Skeletal muscle cell (primary cell): Measurements from ENCODE around the gene C4BPA.

Experiments used
- DNase-seq: peaks from one replicate; pipeline ENCODE4 v3.0.0-alpha.2; 2010; ENCODE audit warnings: low read depth
- H3K4me3 ChIP-seq: 2 replicates; pipeline ENCODE4 v1.5.1; 2011; ENCODE audit warnings: low read depth, mild to moderate bottlenecking, control low read depth, low read length, moderate library complexity

C4BPA gene

DNA sequence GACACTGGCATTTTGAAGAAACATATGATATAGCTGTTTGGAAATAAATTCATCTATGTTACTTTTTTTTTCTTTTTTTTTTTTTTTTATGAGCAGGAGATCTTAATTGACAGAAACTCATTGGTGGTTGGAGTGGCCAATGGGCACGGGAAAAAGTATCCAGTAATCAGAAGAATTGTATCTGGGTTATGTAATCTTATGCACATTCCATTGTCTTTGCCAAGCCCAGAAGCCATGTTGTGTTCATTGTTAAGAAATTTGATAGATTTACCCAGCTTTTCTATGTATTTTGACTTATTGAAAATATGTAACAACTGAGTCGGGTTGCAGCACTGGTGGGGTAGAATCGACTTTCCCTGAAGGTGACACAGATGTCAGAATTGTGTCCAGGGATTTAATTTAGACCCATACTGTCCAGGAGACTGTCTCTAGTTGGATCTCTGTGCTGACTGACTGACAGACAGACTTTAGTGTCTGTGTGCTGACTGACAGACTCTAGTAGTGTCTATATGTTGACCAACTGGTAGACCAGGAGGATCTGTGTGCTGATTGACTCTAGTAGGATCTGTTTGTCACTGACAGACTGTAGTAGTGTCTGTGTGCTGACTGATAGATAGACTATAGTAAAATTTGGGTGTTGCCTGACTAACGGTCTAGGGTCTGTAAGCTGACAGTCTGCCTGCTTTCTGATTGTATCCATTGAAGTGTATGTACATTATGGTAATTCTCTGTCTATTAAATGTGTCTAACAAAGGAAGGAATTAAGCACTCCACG is 27.7 kb upstream of the C4BPA start:
- H3K4me3 ChIP-seq = no peak overlapping the region
- no peak for DNase-seq

DNA sequence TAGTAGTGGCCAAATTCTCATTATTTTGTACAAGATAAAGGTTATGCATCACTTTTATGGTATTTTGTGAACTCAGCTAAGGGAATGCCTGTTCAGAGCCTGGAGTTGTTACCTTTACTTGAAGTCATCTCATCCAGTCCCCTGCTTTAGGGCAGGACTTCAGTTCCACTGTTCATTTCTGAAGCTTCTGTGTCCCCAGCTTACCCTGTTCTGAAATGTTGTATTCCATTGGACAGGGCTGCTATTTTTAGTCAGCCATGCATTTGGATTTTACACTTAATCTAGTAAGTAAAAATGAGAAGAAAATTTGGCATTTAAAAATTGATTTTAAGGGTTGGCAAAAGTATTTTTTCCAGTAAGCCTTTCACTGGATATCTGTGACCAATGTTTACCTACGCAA is 27.0 kb upstream of the C4BPA start:
- no peak overlapping the region for H3K4me3 ChIP-seq
- DNase-seq = no peak

DNA sequence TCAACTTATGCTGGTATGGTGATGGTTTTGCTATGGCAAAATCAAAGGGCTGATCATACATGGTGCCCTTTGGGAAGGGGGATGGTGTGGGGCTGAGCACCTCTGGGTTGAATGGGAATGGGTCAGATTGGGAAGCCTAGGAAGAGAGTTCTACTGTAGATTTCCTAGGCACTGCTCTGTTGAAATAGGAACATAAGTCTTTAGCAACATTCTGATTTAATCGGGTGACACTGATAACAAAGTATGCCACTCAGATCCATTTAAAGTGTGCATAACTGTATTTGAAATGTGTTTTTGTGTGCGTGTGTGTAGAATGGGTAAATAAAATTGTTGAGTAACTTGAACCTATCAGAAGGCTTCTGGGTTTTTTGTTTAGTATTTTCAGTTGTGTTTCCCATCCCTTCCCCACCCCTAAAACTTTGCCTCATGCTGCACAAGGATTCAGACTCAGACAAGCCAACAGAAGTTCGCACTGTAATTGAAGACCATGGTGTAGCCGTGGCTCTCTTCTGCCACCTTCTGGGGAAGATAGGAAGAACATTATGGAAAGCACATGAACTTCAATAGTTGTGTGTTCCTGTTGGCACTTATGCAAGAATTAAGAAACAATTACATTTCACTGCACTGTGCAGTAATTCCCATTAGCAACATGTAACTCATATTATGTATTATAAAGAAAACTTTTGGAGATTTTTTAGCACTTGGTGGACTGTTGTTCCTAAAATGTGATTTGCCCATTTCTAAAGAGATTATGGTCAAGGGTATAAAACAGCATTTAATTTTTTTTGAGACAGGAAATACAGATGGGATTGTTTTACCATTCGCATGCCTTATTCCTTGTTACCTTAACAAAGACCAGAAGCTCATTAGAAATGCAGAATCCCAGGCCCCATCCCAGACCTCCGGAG is 26.3 kb upstream of the C4BPA start:
- peak; percentile 22 for DNase-seq
- H3K4me3 ChIP-seq = no peak overlapping the region

DNA sequence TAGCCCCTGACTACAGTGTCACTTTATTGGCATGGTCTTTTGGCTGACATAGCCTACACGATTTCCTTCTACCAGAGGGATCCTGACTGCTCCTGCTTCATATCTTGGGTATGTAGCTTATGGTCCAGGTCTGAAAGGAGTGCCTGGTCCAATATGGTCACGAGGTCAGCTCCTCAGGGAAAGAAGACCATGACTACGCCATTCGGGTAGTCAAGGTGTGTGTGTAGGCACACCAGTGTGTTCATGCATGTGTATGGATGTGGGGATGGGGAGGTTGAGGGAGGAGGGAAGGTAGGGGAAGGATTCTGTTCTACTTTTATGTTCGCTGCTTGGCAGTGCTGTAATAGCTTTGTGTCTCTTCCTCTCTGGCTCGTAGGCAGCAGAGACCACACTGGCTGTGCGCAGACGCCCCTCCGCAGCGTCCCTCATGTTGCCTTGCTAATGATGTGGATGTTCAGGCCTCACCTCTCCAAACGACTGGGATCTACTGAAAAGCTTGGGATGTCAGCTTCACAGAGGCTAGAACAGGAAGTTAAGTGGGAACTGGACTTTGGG is 25.4 kb upstream of the C4BPA start:
- DNase-seq = no peak
- H3K4me3 ChIP-seq = no peak overlapping the region

DNA sequence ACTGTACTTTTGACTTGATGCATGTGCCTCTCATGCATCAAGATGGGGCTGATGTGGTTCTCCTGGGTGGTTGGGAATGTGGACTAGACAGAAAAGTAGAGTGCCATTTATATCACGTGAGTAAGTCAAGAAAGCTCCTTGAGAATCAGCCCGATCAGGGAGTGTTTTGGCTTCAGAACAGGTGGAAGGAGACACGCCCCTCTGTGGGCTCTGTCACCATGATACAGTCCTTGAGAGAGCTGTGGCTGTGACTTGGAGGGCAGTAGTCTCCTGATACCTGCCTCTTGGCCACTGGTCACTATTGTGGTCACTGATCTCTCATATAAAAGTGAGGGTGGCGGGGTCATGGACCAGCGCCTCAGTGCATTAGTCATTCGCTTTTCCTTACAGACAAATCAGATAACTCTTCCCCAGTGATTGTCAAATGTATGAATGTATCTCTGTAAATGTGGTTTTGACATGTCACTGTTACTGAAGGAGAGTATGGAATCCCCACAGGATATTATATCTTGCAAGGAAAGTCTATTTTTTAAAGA is 24.3 kb upstream of the C4BPA start:
- no peak overlapping the region for H3K4me3 ChIP-seq
- no peak for DNase-seq

DNA sequence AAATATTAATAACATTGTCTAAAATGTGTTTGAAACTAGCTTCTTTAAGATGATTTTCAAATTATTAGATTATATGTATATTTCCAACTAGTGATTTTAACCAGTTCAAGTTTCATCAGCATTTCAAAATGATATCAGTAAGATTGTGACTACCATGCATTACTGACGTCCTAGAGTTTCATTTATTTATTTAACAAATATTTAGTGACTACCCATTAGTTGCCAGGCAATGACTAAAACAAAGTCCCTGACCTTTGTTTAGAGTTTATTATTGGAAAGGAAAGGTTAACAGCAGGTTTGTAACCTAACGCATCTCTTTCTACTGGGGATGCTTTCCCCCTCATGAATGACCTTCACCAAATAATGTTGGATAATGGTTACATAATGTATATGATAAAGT is 22.9 kb upstream of the C4BPA start:
- no peak overlapping the region for H3K4me3 ChIP-seq
- no peak for DNase-seq

DNA sequence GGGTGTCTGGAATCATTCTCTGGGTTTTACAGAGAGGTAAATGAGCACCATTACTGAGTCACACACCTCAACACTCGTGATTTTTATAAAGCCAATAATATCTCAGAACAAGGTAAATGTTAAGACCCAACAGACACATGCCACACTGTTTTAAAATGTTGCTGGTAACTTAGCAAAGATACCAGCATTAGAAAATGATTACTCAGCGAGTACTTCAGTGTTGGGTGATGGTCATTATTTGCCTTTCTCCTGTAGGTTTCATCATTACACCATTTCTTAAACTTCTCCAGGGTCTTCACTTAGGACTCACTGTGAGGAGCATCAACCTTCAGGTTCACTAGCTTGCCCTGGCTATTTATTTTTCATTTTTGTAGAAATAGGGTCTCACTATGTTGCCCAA is 22.2 kb upstream of the C4BPA start:
- no peak for DNase-seq
- H3K4me3 ChIP-seq = no peak overlapping the region

DNA sequence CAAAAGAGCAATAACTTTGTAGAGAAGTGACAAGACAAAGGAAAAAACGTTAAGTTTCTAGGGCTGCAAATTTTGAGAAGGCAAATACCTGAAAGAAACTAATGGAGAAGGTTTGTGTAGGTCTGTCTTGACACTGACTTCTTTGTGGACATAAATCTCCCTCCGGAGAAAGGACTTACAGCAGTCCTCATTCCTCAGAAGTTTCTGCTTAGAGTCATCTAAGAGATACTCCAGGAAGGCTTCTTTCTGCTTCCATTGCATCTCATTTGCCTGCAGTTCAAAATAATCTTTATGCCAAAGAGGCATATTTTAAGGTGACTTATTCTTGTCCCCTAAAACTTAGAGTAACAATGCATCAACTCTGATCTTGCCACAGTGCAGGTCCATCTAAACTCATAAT is 19.8 kb upstream of the C4BPA start:
- H3K4me3 ChIP-seq = no peak overlapping the region
- no peak for DNase-seq

DNA sequence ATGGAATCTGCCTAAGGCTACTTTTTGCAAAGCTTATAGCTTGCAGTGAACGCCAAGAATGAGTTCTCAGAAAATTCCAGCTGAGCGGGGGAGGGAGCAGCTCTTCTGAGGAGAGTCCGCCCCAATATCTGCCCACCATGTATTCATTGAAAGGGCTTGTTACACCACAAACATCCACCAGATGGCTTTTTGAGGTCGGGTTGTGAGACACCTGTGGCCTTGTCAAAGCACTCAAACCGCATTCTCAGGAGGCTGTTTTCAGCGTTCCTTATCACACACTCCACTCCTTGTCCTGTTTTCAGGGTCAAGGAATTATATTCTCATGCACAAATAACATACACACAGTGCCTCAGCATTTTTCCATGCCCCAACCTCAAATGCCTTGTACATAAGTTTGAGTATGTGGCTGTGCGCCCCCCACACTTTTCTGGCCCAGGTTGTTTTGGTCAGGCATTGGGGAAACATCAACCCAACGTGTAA is 19.3 kb upstream of the C4BPA start:
- H3K4me3 ChIP-seq = no peak overlapping the region
- peak; percentile 41 for DNase-seq

DNA sequence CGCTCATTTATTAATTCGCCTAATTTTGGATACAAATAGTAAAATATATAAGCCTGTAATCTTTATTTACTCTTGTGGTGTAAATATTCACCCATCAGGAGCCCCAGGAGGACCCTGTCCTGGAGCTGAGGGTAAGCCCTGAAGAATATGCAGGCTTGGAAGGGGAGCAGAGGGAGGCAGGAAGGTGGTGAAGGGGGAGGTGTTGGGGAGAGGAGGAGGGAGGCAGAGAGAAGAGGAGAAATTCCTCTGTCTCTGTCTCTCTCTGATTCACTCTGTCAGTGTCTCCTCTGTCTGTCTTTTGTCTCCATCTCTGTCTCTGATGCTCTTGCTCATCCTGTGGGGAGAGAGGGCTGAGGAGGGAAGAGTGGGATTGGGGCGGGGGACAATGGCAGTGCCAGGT is 18.1 kb upstream of the C4BPA start:
- DNase-seq = no peak
- H3K4me3 ChIP-seq = no peak overlapping the region

DNA sequence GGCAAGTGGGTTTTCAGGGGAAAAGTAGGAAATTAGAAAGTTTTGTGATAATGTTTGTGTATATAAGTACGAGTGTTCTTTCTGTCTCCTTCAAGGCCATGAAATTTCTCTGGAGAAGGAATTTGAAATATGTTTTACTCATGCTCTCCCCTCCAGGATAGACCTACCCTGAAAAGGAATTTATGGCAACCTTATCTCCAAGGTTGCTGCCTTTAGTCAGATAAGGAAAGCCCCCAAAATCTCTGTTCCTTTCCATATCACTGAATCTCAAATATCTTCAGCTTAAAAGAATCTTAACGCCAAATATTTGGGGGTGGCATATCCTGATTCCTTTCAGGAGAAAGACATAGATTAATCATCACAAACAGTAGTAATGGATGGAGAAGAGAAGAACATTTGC is 15.9 kb upstream of the C4BPA start:
- no peak for DNase-seq
- no peak overlapping the region for H3K4me3 ChIP-seq

DNA sequence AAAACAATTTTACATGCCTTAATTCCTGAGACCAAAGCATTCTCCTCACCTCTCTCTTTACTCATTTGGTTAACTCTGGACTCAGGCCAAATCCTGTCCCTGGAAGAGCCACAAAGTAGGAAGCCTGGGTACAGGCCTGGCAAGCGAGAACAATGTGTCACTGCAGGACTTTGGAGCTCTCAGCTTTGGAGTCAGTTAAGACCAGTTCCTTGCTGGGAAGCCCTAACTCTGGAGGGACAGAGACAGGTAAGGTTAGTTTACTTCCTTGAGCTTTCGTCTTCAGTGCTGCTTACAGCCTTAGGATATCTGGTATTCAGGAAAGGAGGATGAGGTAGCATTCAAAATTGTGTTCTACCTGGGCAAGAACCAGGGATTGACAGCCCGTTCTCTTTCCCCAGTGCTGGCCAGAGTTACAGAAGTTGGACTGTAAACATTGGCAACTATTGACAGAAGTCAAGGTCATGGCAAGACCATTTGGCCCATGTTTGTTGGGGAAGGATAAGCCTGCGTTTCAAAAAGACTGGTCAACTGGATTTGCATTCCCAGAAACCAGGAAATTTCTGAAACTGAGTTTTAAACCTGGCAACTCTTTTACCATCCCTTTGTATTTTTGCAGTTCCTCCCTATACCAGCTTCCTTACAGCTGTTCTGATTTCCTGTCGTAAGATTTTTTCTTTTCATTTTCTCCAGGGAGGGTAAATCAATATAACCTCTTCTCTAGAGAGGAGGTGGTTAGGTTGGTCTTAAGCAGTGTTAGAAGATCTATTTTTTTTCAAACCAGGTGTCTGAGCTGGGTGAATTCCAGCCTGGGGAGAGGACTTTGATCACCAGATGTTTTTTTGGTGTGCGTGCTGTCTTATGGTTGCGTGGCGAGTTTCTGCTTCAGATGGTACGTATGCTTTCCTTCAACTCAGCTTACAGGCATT is 15.1 kb upstream of the C4BPA start, which contains the start of gene C4BPB:
TSS of gene C4BPB (plus strand) at position 160 of the 926 bp plus-strand sequence. CDS start at position 832, 672 bp downstream.
- DNase-seq = no peak
- H3K4me3 ChIP-seq = no peak within 1 kb of the TSS

DNA sequence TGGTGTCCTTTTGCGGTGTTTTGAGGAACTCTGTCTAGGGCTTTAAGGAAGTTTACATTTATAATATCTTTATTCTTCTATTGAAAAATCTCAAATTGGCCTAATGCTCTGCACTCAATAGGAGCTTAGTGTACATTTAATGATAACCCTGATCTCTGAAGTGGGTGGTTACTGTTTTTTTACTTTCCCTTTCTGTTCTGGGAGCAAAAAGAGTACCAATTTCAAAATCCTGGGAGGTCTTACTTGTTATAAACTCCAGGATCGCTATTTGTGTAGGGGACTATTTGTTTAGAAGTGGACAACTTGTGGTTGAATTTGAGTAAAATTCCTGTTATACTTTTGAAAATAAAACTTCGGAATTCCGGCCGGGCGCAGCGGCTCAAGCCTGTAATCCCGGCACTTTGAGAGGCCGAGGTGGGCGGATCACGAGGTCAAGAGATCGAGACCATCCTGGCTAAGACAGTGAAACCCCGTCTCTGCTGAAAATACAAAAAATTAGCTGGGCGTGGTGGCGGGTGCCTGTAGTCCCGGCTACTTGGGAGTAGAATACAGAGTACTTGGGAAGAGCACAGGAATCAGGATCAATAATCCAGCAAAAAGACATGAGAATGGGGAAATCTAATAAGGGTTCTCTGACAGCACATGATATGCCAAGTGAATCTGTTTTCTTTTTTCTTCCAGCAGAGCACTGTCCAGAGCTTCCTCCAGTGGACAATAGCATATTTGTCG is 14.2 kb upstream of the C4BPA start:
- DNase-seq = no peak
- no peak overlapping the region for H3K4me3 ChIP-seq

DNA sequence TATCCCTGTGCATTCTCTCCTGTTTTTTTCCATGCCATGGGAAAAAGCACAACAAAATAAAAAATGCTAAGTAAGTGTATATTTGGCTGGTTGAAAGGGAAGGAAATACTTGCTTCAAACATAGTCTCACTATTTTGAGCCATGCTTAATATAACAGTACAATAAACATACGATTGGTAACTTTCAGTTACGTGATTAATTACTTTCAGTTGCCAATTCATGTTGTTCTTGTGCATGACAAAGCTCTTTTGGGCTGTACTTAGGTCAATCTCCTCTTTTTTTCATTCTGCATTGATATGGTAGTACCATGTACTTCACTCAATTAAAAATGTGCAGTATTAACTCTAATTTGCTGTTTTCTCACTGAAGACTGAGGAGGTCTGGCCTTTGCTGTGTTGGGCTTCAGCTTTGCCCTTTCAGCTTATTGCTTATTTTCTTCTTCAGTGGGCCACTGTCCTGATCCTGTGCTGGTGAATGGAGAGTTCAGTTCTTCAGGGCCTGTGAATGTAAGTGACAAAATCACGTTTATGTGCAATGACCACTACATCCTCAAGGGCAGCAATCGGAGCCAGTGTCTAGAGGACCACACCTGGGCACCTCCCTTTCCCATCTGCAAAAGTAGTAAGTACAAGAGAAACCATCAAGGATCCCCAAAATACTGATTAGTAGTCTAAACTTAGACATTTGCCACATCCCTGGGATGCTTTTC is 12.7 kb upstream of the C4BPA start:
- H3K4me3 ChIP-seq = no peak overlapping the region
- no peak for DNase-seq

DNA sequence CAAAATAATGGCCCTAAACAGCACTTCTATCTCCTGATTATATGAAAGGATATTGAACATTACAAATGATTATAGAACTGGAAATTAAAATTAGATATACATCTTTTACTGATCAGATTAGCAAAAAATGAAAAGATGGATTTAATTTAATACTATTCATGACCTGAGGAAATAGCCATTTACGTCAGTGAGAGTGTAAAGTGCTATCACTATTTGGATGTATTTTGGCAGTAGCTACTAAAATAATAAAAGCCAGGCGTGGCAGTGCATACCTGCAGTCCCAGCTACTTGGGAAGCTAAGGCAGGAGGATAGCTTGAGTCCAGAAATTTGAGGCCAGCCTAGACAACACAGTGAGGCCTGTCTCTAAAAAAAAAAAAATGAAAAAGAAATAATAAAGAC is 10.1 kb upstream of the C4BPA start:
- H3K4me3 ChIP-seq = no peak overlapping the region
- no peak for DNase-seq

DNA sequence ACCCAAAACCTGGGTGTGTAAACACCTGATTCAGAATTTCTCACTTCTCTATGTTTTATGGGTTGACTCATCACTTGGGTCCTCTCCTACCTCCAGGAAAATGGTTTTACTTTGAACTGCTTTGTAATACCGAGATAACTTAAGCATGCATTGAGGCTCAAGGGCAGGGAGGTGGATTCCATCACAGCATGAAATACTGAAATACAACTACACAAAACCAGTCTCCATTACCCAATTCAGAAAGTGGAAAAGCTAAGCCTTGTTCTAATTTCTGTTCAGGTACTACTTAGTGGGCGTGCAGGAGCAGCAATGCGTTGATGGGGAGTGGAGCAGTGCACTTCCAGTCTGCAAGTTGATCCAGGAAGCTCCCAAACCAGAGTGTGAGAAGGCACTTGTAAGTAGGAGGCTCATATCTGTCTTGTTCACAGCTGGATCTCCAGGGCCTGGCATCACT is 6.1 kb upstream of the C4BPA start:
- no peak overlapping the region for H3K4me3 ChIP-seq
- DNase-seq = no peak

DNA sequence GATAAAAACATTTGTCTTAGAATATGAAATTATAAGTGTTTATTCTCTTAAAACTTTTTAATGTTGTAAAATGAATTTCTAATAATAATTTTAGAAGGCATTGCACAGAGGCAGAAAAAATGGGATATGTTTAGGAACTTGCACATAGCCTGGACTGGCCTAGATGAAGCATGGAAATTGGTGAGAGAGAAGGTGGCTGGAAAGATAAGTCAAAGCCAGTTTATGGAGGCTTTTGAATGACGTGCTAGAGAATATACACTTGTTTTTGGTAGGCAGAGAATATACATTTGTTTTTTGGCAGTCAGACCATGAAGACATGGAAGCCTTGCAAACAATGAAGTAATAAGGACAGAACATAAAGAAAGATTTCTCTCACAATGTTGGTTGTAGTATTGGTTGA is 2.3 kb upstream of the C4BPA start:
- no peak overlapping the region for H3K4me3 ChIP-seq
- no peak for DNase-seq

DNA sequence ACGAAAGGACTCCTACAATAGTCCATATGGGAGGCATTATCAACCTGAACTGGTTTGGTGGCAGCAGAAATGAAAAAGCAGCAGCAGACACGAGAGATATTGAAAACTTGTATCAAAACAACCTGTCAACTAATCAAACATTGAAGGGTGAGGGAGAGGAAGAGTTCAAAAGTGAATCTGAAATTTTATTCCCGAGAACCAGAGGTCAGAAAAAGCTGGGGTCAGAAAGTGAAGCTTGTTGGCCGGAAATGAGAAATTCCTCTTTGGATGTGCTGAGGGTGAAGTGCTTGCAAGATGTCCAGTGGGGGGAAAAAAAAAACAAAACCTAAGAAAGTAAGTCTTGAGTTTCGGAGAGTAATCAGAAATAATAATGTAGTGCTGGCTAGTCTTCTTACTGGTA is 1.9 kb upstream of the C4BPA start:
- no peak overlapping the region for H3K4me3 ChIP-seq
- DNase-seq = no peak
